Ishikawa (cell line): ENCODE results near the gene RIC1.

Experiments
- CEBPB ChIP-seq: IDR thresholded peaks from 2 replicates; pipeline ENCODE4 v1.6.1; 2012
- CREB1 ChIP-seq: IDR thresholded peaks from 2 replicates; pipeline ENCODE4 v1.6.1; 2012; ENCODE audit warnings: low read depth
- EGR1 ChIP-seq: IDR thresholded peaks from 2 replicates; pipeline ENCODE4 v1.6.1; 2012
- EP300 ChIP-seq: IDR thresholded peaks from 2 replicates; pipeline ENCODE4 v1.6.1; 2012; ENCODE audit warnings: borderline replicate concordance
- FOXM1 ChIP-seq: IDR thresholded peaks from 2 replicates; pipeline ENCODE4 v1.6.1; 2012; ENCODE audit warnings: low read depth, borderline replicate concordance
- MAX ChIP-seq: IDR thresholded peaks from 2 replicates; pipeline ENCODE4 v1.6.1; 2012
- NFIC ChIP-seq: IDR thresholded peaks from 2 replicates; pipeline ENCODE4 v1.6.1; 2012
- RAD21 ChIP-seq: IDR thresholded peaks from 2 replicates; pipeline ENCODE4 v1.6.1; 2012; ENCODE audit warnings: low read depth
- REST ChIP-seq: IDR thresholded peaks from 2 replicates; pipeline ENCODE4 v1.6.1; 2012; ENCODE audit warnings: low read depth, mild to moderate bottlenecking
- TAF1 ChIP-seq: IDR thresholded peaks from 2 replicates; pipeline ENCODE4 v1.6.1; 2012; ENCODE audit warnings: low read depth, mild to moderate bottlenecking
- TCF12 ChIP-seq: IDR thresholded peaks from 2 replicates; pipeline ENCODE4 v1.6.1; 2012; ENCODE audit warnings: low read depth
- TEAD4 ChIP-seq: IDR thresholded peaks from 2 replicates; pipeline ENCODE4 v1.6.1; 2012
- USF1 ChIP-seq: IDR thresholded peaks from 2 replicates; pipeline ENCODE4 v1.6.1; 2012
- YY1 ChIP-seq: IDR thresholded peaks from 2 replicates; pipeline ENCODE4 v1.6.1; 2012; ENCODE audit warnings: low read depth
- ZBTB7A ChIP-seq: IDR thresholded peaks from 2 replicates; pipeline ENCODE4 v1.6.1; 2012; ENCODE audit warnings: low read depth

Gene RIC1

GRCh38 chr9:5620494-5620893, 8.4 kb upstream of the RIC1 start:
- no peak for TF ChIP-seq FOXM1
- no peak for TF ChIP-seq REST
- no peak for TF ChIP-seq USF1
- TF ChIP-seq CREB1, result no peak
- no peak for TF ChIP-seq TAF1
- TF ChIP-seq YY1, result no peak
- TF ChIP-seq TEAD4, result no peak
- TF ChIP-seq EGR1, result no peak

GRCh38 chr9:5621327-5621726, 7.6 kb upstream of the RIC1 start:
- TF ChIP-seq ZBTB7A (no peak), FOXM1 (no peak), CEBPB (no peak), TAF1 (no peak), REST (no peak), RAD21 (no peak), CREB1 (no peak), MAX (no peak), USF1 (no peak), TEAD4 (no peak), TCF12 (no peak), NFIC (no peak), EP300 (no peak), EGR1 (no peak), YY1 (no peak)

- no peak for TF ChIP-seq REST
- no peak for TF ChIP-seq TEAD4
- TF ChIP-seq TCF12, result no peak
- no peak for TF ChIP-seq USF1
- TF ChIP-seq MAX, result no peak
- TF ChIP-seq EGR1, result no peak
- no peak for TF ChIP-seq RAD21
- TF ChIP-seq YY1, result no peak
- no peak for TF ChIP-seq NFIC
- no peak for TF ChIP-seq CREB1
- no peak for TF ChIP-seq FOXM1
- TF ChIP-seq ZBTB7A, result no peak
- TF ChIP-seq TAF1, result no peak
- no peak for TF ChIP-seq CEBPB
- no peak for TF ChIP-seq EP300
Measured at GRCh38 chr9:5622016-5622415, 6.9 kb upstream of the RIC1 start.

- no peak for TF ChIP-seq EP300
- TF ChIP-seq REST, result no peak
- no peak for TF ChIP-seq MAX
- TF ChIP-seq TAF1, result no peak
- no peak for TF ChIP-seq EGR1
- TF ChIP-seq CREB1, result no peak
- no peak for TF ChIP-seq YY1
- TF ChIP-seq ZBTB7A, result no peak
- TF ChIP-seq NFIC, result no peak
Measured at GRCh38 chr9:5624655-5625054, 4.3 kb upstream of the RIC1 start.
